GM13976 (cell line): ENCODE results near the gene HYAL2.

Experiments
- DNase-seq: peaks from one replicate; pipeline ENCODE4 v3.0.0; 2012; ENCODE audit warnings: low spot score
- in situ Hi-C: fragments of 300-500 bp; cut with MboI; formaldehyde crosslinking; loops from one replicate; pipeline ENCODE4 v1.12.0; 2022; ENCODE audit warnings: low sequenced_read_pairs, mixed read lengths, inconsistent platforms; ENCODE audit not compliant: unreplicated experiment
- TF ChIP-seq, protein P1 (sequence below): IDR thresholded peaks from 2 replicates; pipeline ENCODE4 v1.5.1; 2012; ENCODE audit warnings: borderline replicate concordance, mild to moderate bottlenecking; ENCODE audit not compliant: insufficient read depth; ENCODE audit errors: extremely low read depth, missing control alignments, control extremely low read depth

Gene HYAL2

DNA sequence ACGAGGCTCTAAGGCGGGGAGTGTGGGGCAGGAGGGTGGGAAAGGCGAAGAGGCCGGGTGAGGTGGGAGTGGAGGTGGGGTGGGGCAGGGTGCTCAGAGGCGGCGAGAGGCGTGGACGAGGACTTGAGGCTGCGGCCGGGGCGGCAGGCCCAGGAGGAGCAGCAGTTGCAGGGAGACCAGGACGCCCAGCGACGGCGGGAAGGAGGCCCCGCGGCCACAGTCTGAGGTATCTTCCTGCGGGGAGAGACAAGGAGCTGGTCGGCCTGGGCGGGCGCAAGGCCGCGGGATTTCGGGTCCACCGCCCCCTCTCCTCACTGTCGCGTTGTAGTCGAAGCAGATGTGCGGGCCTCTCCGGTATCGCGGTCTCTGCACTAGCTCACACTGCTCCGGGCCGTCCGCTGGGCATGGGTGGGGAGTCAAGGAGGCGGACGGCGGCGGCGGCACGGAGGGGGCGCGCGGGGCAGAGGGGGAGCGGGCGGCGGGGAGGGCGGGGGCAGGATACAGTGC, 42.1 kb upstream of the HYAL2 start:
- DNase-seq = no peak
- in situ Hi-C loops = no loop called here
- TF ChIP-seq, protein P1, sequence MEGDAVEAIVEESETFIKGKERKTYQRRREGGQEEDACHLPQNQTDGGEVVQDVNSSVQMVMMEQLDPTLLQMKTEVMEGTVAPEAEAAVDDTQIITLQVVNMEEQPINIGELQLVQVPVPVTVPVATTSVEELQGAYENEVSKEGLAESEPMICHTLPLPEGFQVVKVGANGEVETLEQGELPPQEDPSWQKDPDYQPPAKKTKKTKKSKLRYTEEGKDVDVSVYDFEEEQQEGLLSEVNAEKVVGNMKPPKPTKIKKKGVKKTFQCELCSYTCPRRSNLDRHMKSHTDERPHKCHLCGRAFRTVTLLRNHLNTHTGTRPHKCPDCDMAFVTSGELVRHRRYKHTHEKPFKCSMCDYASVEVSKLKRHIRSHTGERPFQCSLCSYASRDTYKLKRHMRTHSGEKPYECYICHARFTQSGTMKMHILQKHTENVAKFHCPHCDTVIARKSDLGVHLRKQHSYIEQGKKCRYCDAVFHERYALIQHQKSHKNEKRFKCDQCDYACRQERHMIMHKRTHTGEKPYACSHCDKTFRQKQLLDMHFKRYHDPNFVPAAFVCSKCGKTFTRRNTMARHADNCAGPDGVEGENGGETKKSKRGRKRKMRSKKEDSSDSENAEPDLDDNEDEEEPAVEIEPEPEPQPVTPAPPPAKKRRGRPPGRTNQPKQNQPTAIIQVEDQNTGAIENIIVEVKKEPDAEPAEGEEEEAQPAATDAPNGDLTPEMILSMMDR = no peak

DNA sequence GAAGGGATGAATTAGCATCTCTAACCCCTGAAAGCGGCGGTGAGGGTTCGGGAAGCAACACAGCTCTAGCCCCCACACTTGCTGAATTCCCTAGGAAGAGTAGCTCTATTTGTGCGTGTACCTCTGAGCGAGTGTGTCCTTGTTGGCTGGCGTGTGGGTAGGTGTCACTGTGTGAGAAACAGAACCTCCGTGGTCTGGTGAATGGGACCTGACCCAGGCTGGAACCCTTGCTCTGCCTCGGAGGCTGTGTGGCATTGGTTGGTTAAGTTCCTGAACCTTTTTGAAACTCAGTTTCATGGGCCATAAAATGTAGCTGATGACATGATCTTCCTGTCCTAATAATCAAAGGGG, 37.2 kb upstream of the HYAL2 start:
- DNase-seq = no peak
- in situ Hi-C loops = no loop called here
- TF ChIP-seq, protein P1 = no peak

DNA sequence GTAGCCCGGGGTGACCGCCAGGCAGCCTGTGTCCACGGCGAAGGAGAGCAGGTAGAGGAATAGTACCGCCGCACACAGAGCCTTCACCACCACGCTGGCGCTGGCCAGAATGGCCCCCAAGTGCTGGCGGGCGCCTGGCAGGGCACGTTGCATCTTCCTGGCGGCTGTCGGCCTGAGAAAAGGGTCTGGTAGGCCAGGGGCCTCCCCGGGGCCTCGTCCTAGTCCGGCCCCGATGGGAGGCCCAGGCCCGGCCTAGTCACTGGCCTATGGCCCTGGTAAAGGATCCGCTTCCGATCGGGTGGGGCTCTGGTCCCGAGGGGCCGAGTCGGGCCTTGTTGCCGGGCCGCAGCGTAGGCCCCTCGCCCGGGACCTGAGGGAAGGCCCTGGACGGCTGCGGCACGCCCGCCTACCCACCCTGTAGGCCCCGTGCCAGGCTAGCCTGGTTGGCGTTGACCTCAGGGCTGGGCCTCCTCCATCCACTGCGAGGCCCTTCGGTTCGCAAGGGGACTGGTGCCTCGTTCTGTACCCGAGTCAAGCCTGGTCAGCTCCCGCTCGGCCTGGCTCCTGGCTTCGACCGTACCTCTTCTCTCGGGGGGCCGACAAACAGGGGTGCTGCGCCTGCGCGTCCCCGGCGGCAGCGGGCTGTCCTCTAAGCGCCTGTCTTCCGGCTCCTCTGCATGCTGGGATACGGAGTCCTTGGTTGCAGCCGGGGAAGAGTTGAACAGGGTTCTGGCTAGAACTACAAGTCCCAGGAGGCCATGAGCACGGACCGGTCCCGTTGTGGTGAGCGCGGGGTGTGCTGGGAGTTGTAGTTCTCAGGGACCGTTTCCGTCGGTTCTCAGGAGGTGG, 36.6 kb upstream of the HYAL2 start, which contains the start of gene TMEM115:
Gene TMEM115, minus strand, starts transcription at position 611 of the 849 bp plus-strand sequence. Its CDS starts 458 bp downstream, at position 153.
- TF ChIP-seq, protein P1 = no peak
- DNase-seq = peak; percentile 98
- in situ Hi-C loops = no loop called here

DNA sequence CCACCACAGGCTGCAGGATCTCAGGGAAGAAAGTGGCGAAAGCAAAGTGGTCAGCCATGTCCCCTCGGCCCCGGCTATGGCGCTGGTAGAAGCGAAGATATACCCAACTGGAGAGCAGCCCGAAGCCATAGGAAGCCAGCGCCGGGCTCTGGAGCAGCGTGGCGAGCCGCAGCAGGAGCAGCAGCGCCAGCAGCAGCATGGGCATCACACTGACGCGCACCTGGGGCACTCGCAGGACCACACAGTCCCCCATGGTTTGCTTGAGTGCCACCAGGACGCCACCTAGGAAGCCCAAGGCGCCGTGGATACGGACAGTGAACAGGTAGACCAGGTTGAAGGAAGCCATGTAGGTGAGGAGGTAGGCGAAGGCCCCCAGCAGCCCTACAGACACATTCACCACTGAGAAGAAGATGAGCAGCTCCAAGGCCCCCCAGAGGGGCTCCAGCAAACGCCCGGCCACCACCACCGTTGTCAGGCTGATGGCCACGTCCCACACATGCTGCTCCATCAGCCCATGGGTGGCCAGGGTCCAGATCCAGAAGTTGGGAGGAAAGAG, 35.9 kb upstream of the HYAL2 start:
- TF ChIP-seq, protein P1 = no peak
- no peak for DNase-seq
- in situ Hi-C loops = no loop called here

DNA sequence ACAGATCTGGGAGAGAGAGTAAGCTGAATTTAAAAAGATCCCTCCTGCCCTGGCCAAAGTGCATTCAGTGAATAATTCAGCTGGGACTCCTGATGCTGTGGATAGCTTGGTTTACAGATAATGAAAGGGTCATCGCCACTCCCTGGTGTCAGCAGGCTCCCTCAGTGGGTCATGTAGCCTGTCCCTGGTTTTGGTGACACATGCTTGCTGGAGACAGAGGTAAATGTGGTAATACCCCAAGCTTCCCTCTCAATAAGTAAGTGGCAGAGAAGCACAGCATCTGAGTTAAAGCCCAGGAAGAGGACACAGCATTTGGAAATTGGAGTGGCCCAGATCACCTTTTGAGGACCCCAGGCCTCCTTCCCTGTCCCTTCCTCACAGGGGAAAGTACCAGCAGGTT, 34.9 kb upstream of the HYAL2 start:
- in situ Hi-C loops = no loop called here
- no peak for DNase-seq
- TF ChIP-seq, protein P1 = no peak

DNA sequence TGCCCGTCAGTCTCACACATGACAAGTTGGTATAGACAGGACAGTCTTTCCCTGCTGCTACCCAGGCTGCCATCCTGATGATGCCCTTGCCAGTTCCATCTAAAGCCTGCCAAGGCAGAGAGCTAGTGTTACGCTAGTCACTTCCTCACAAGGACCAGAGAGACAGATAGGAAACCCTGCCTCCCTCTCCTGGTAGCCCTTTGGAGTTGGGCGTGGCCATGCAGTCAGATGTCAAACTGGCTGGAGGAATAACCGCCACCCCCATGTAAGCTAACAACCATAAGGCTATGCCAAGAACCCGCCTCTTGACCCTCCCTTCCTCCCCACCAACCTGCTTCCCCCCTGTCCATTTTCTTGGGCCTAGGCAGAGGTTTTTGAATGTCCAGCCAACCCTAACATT, 34.0 kb upstream of the HYAL2 start:
- in situ Hi-C loops = no loop called here
- no peak for DNase-seq
- TF ChIP-seq, protein P1 = no peak
